Suprapubic skin (tissue), 4 donors: ENCODE results near the gene ZFYVE28. TPM values are rescaled to one million over a fixed set of nuclear protein-coding genes. Genes with fewer than 3 reads are reported as not detected.

Experiments used
- DNase-seq, 2 donors: peaks; one replicate each; pipeline ENCODE4 v3.0.0-alpha.2; 2019; ENCODE audit warnings: low spot score in 2 of 2
- H3K27ac ChIP-seq: fragments of 200-600 bp; sonication (generic); one replicate; pipeline ENCODE4 v1.5.1; 2019
- H3K27me3 ChIP-seq: fragments of 200-600 bp; sonication (generic); one replicate; pipeline ENCODE4 v1.5.1; 2019
- H3K36me3 ChIP-seq: fragments of 200-600 bp; sonication (generic); one replicate; pipeline ENCODE4 v1.5.1; 2019
- H3K4me1 ChIP-seq: fragments of 200-600 bp; sonication (generic); one replicate; pipeline ENCODE4 v1.5.1; 2019
- H3K4me3 ChIP-seq: fragments of 200-600 bp; sonication (generic); one replicate; pipeline ENCODE4 v1.5.1; 2019; ENCODE audit warnings: mild to moderate bottlenecking
- H3K9me3 ChIP-seq: fragments of 200-600 bp; sonication (generic); one replicate; pipeline ENCODE4 v1.5.1; 2019
- CTCF ChIP-seq, 2 donors: fragments of 200-600 bp in 1 of 2; fragments of 450-650 bp in 1 of 2; sonication (generic) in 1 of 2; IDR thresholded peaks; one replicate each; pipeline ENCODE4 v1.5.1; 2016 to 2019; ENCODE audit warnings: antibody characterized with exemption in 2 of 2, mild to moderate bottlenecking in 1 of 2, moderate library complexity in 1 of 2
- EP300 ChIP-seq: sonication (generic); formaldehyde crosslinking; IDR thresholded peaks from one replicate; pipeline ENCODE4 v1.6.1; 2017; ENCODE audit warnings: antibody characterized with exemption
- POLR2A ChIP-seq, 2 donors: fragments of 450-650 bp; IDR thresholded peaks; one replicate each; pipeline ENCODE4 v1.6.1; 2017; ENCODE audit warnings: antibody characterized with exemption in 2 of 2, mild to moderate bottlenecking in 2 of 2, moderate library complexity in 2 of 2
- POLR2AphosphoS5 ChIP-seq, 3 donors: sonication (generic); formaldehyde crosslinking; IDR thresholded peaks; one replicate each; pipeline ENCODE4 v1.6.1; 2017; ENCODE audit warnings: antibody characterized with exemption in 3 of 3
- WGBS: methylation state at CpG from one replicate; pipeline ENCODE4 v1.1.5; 2018; 5-methylcytosine and 5-hydroxymethylcytosine counted together
- total RNA-seq, 4 donors: library from RNA; depleted of rRNA; stranded (reverse); fragments of >200 nt; gene quantifications; one replicate each; pipeline ENCODE4 v1.1.0, GENCODE V29; 2016

The ZFYVE28 gene
- total RNA-seq, 4 donors from 2014 or later = 7.6 to 21.3 (median 9.9) TPM

- TF ChIP-seq CTCF (IDR thresholded peaks at IDR 0.05) (no peak), EP300 (no peak), POLR2AphosphoS5 (IDR thresholded peaks at IDR 0.05) (no peak), POLR2A (IDR thresholded peaks at IDR 0.05) (no peak)
These were observed 81.8 kb downstream of the ZFYVE28 start for GRCh38 chr4:2336659-2337058.

GRCh38 chr4:2335729-2336101, 82.7 kb downstream of the ZFYVE28 start:
- TF ChIP-seq EP300 = no peak
- TF ChIP-seq POLR2AphosphoS5 (IDR thresholded peaks at IDR 0.05) = no peak
- no peak for TF ChIP-seq CTCF (IDR thresholded peaks at IDR 0.05)
- TF ChIP-seq POLR2A (IDR thresholded peaks at IDR 0.05) = no peak
- WGBS = 90% methylated on average over 4 of the region's 9 CpGs

More at GRCh38 chr4:2336659-2337058, 81.8 kb downstream of the ZFYVE28 start:
- no peak overlapping the region for H3K27ac ChIP-seq
- DNase-seq = no peak
- no peak overlapping the region for H3K4me3 ChIP-seq
- peaks cover 6% of the 10 kb centered on the region for H3K36me3 ChIP-seq
- H3K4me1 ChIP-seq = no peaks in the 10 kb centered on the region
- no peaks in the 10 kb centered on the region for H3K27me3 ChIP-seq
- H3K9me3 ChIP-seq = no peaks in the 10 kb centered on the region

GRCh38 chr4:2334826-2335728, 83.4 kb downstream of the ZFYVE28 start:
- peaks cover 6% of the 10 kb centered on the region for H3K36me3 ChIP-seq
- no peak overlapping the region for H3K4me3 ChIP-seq
- no peaks in the 10 kb centered on the region for H3K4me1 ChIP-seq
- WGBS = 88% methylated on average over 16 of the region's 27 CpGs
- H3K27ac ChIP-seq = no peak overlapping the region
- TF ChIP-seq EP300 (no peak), POLR2A (IDR thresholded peaks at IDR 0.05) (no peak), CTCF (IDR thresholded peaks at IDR 0.05) (no peak), POLR2AphosphoS5 (IDR thresholded peaks at IDR 0.05) (no peak)
- DNase-seq = peak in 1 of 2 donors; percentile 56
- H3K9me3 ChIP-seq = no peaks in the 10 kb centered on the region
- H3K27me3 ChIP-seq = no peaks in the 10 kb centered on the region

More at GRCh38 chr4:2335729-2336101, 82.7 kb downstream of the ZFYVE28 start:
- Histone ChIP-seq H3K4me3 (no peak overlapping the region), H3K27me3 (no peaks in the 10 kb centered on the region), H3K4me1 (no peaks in the 10 kb centered on the region), H3K36me3 (peaks cover 6% of the 10 kb centered on the region), H3K27ac (no peak overlapping the region), H3K9me3 (no peaks in the 10 kb centered on the region)
- peak in 1 of 2 donors; percentile 62 for DNase-seq

GRCh38 chr4:2333916-2334644, 84.4 kb downstream of the ZFYVE28 start:
- peak in 1 of 2 donors; percentile 72 for DNase-seq

GRCh38 chr4:2333356-2333841, 85.0 kb downstream of the ZFYVE28 start:
- peak in 1 of 2 donors; percentile 70 for DNase-seq
- Histone ChIP-seq H3K36me3 (peaks cover 6% of the 10 kb centered on the region), H3K27ac (no peak overlapping the region), H3K9me3 (no peaks in the 10 kb centered on the region), H3K4me1 (no peaks in the 10 kb centered on the region), H3K4me3 (no peak overlapping the region), H3K27me3 (no peaks in the 10 kb centered on the region)
- WGBS = 60% methylated on average over 14 of the region's 18 CpGs
- TF ChIP-seq EP300 = no peak
- no peak for TF ChIP-seq CTCF (IDR thresholded peaks at IDR 0.05)
- no peak for TF ChIP-seq POLR2AphosphoS5 (IDR thresholded peaks at IDR 0.05)
- no peak for TF ChIP-seq POLR2A (IDR thresholded peaks at IDR 0.05)

More at GRCh38 chr4:2333916-2334644, 84.4 kb downstream of the ZFYVE28 start:
- Histone ChIP-seq H3K27me3 (no peaks in the 10 kb centered on the region), H3K27ac (no peak overlapping the region), H3K9me3 (no peaks in the 10 kb centered on the region), H3K4me3 (no peak overlapping the region), H3K36me3 (peaks cover 6% of the 10 kb centered on the region), H3K4me1 (no peaks in the 10 kb centered on the region)
- no peak for TF ChIP-seq EP300
- WGBS = 84% methylated on average over 22 of the region's 28 CpGs
